Mucosa of rectum (tissue), 2 donors: ENCODE results near the gene MYORG.
"Not testable (repeated sequence)": the region's sequence is repeated elsewhere in the genome, so short reads cannot be mapped to it uniquely, and the experiment has no call there.

Experiments
- H3K27ac ChIP-seq, 2 donors: one replicate each; pipeline ENCODE4 v1.7.0; 2013; ENCODE audit warnings: inconsistent platforms in 2 of 2, low read depth in 2 of 2, low read length in 2 of 2
- H3K27me3 ChIP-seq, 2 donors: one replicate each; pipeline ENCODE4 v1.7.0; 2013; ENCODE audit warnings: low read length in 2 of 2; ENCODE audit not compliant: control insufficient read depth in 2 of 2, insufficient read depth in 2 of 2
- H3K36me3 ChIP-seq, 2 donors: one replicate each; pipeline ENCODE4 v1.7.0; 2013; ENCODE audit warnings: low read length in 2 of 2; ENCODE audit not compliant: control insufficient read depth in 2 of 2, insufficient read depth in 2 of 2
- H3K4me1 ChIP-seq, 2 donors: one replicate each; pipeline ENCODE4 v1.7.0; 2013; ENCODE audit warnings: low read length in 2 of 2, mild to moderate bottlenecking in 1 of 2; ENCODE audit not compliant: control insufficient read depth in 2 of 2, insufficient read depth in 2 of 2
- H3K4me3 ChIP-seq, 2 donors: one replicate each; pipeline ENCODE4 v1.7.0; 2013; ENCODE audit warnings: low read length in 2 of 2
- H3K9ac ChIP-seq, 2 donors: one replicate each; pipeline ENCODE4 v1.7.0; 2013; ENCODE audit warnings: low read length in 2 of 2, low read depth in 1 of 2, mild to moderate bottlenecking in 1 of 2
- H3K9me3 ChIP-seq, 2 donors: one replicate each; pipeline ENCODE4 v1.7.0; 2013; ENCODE audit warnings: low read length in 2 of 2; ENCODE audit not compliant: control insufficient read depth in 2 of 2
- donor health status: healthy.
- donor health status: Normal muscosa, but diverticular disease.

The MYORG gene

DNA sequence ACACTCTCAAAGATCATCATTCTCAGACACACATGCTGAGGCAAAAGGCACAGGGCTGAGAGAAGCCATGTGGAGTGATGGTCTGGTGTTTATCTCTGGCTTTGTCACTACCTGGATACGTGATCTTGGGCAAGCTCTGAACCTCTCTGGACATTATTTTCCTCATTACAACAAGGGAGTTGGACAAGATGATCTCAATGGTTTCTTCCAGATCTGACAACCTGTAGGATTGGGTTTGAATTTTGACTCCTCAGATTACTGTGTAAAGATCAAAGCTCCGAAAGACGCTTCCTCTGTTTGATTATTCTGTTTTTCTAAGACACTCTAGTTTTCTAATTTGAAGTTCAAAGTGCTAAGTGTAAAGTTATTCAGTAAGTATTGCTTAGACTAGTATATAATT lies 27.4 kb downstream of the MYORG start:
- H3K36me3 ChIP-seq: no peaks in the 10 kb centered on the region
- H3K9me3 ChIP-seq: no peaks in the 10 kb centered on the region
- no peak overlapping the region for H3K9ac ChIP-seq
- no peak overlapping the region for H3K27ac ChIP-seq
- no peaks in the 10 kb centered on the region for H3K27me3 ChIP-seq
- H3K4me3 ChIP-seq: no peak overlapping the region
- no peaks in the 10 kb centered on the region for H3K4me1 ChIP-seq

DNA sequence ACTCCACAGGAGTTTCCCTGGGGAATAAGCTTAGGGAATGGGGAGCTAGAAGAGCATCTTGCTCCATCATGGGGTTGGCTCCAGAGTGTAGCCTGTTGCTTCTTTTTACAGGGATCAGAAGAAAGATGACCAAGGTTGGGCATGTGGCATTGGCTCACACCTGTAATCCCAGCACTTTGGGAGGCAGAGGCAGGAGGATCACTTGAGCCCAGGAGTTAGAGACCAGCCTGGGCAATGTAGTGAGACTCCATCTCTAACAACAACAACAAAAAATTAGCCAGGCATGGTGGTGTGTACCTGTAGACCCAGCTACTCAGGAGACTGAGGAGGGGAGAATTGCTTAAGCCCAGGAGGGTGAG lies 28.9 kb downstream of the MYORG start:
- Histone ChIP-seq H3K4me3 (no peak overlapping the region), H3K9me3 (no peaks in the 10 kb centered on the region), H3K36me3 (peaks cover 7 to 9% of the 10 kb centered on the region in 2 donors), H3K27ac (no peak overlapping the region), H3K27me3 (no peaks in the 10 kb centered on the region), H3K9ac (no peak overlapping the region), H3K4me1 (no peaks in the 10 kb centered on the region)

DNA sequence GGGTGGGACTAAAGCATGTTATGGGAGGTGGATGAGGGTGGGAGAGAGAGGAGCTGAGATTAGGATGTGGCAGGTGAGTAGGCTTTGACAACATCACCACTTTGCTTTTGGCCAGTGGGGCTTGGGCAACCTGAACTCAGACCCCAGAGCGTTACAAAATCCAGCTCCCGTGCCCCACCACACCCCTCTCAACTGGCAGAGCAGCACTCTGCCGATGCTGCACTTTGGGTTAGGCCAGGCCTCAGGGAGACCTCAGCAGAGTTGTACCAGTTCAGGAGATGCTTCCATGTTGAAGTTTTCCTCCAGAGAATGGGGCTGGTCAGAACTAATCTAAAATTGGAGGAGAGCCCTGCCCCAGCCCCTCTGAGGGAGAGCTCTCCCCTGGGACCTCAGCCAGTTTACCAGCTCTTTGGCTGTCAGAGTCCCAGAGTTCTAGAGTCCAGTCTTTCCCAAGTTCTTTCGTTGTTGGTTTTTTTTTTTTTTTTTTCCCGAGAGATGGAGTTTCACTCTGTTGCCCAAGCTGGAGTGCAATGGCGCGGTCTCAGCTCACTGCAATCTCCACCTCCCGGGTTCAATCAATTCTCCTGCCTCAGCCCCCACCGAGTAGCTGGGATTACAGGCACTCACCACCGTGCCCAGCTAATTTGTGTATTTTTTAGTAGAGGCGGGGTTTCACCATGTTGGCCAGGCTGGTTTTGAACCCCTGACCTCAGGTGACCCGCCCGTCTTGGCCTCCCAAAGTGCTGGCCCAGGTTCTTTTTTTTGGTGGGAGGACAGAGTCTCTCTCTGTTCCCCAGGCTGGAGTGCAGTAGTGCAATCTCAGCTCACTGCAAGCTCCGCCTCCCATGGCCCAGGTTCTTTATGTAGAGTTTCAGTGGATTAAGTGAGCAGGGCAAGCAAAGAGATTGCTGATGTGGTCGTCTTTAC lies 29.6 kb downstream of the MYORG start:
- H3K4me3 ChIP-seq: no peak overlapping the region
- H3K9ac ChIP-seq: no peak overlapping the region
- H3K27me3 ChIP-seq: no peaks in the 10 kb centered on the region
- H3K4me1 ChIP-seq: no peaks in the 10 kb centered on the region
- peaks cover 9 to 10% of the 10 kb centered on the region in 2 donors for H3K36me3 ChIP-seq
- no peaks in the 10 kb centered on the region for H3K9me3 ChIP-seq
- H3K27ac ChIP-seq: no peak overlapping the region

DNA sequence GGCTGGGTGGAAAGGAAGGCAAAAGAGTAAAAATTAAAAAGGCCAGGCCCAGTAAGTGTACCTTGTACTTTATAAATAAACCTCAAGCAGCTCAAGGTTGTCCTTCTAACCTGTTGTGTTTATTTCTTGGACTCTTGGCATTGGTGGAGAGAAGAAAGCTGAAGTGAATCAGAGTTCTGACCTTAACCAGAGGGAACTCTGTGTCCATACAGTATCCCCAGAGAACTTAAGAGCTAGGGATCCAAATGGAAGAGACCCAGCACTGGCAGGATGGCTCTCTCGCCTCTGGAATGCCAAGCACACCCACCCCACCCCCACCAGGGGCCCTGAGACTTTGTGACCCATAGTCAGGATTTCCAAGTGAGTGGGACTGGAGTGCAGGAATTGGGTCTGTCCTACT lies 33.1 kb downstream of the MYORG start:
- Histone ChIP-seq H3K36me3 (peaks cover 27 to 33% of the 10 kb centered on the region in 2 donors), H3K27ac (peak overlapping the region in 1 of 2 donors; percentile 11), H3K9ac (no peak overlapping the region), H3K4me1 (no peaks in the 10 kb centered on the region), H3K27me3 (no peaks in the 10 kb centered on the region), H3K9me3 (no peaks in the 10 kb centered on the region), H3K4me3 (no peak overlapping the region)

DNA sequence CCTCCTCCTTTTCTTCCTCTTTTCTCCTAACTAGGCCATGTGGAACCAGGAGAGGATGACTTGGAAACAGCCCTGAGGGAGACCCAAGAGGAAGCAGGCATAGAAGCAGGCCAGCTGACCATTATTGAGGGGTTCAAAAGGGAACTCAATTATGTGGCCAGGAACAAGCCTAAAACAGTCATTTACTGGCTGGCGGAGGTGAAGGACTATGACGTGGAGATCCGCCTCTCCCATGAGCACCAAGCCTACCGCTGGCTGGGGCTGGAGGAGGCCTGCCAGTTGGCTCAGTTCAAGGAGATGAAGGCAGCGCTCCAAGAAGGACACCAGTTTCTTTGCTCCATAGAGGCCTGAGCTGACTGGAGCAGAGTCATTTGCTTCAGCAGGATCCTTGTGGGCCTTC lies 33.6 kb downstream of the MYORG start:
- Histone ChIP-seq H3K9me3 (no peaks in the 10 kb centered on the region), H3K27me3 (no peaks in the 10 kb centered on the region), H3K27ac (peak overlapping the region in 1 of 2 donors; percentile 11), H3K36me3 (peaks cover 29 to 35% of the 10 kb centered on the region in 2 donors), H3K4me1 (no peaks in the 10 kb centered on the region), H3K9ac (no peak overlapping the region), H3K4me3 (no peak overlapping the region)

DNA sequence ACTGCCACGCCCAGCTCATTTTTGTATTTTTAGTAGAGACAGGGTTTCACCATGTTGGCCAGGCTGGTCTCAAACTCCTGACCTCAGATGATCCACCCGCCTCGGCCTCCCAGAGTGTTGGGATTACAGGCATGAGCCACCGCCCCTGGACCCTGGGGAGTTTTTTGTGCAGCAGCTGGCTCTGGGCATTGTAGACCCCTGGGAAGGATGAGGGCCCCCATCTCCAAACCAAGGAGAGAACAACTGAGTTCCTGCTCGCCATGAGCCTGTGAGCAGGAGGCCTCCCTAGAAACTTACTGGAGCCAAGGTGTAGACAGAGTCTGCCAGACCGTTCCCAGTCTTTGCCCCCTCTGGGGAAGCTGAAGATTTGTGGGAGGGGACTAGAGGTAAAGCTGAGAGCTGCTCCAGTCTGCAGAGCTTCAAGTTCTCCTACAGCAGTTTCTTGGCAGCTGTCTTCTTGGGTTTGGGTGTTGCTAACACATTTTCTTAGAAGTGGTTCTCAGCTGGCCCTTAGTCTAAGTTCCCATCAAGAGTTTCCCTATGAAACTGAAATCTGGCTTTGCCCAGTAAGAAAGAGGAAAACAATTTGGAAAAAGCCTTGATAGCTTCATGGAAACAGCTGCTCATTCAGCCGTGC lies 34.9 kb downstream of the MYORG start:
- no peak overlapping the region for H3K27ac ChIP-seq
- H3K27me3 ChIP-seq: no peaks in the 10 kb centered on the region
- no peak overlapping the region for H3K4me3 ChIP-seq
- no peaks in the 10 kb centered on the region for H3K9me3 ChIP-seq
- peaks cover 29 to 35% of the 10 kb centered on the region in 2 donors for H3K36me3 ChIP-seq
- no peak overlapping the region for H3K9ac ChIP-seq
- no peaks in the 10 kb centered on the region for H3K4me1 ChIP-seq

DNA sequence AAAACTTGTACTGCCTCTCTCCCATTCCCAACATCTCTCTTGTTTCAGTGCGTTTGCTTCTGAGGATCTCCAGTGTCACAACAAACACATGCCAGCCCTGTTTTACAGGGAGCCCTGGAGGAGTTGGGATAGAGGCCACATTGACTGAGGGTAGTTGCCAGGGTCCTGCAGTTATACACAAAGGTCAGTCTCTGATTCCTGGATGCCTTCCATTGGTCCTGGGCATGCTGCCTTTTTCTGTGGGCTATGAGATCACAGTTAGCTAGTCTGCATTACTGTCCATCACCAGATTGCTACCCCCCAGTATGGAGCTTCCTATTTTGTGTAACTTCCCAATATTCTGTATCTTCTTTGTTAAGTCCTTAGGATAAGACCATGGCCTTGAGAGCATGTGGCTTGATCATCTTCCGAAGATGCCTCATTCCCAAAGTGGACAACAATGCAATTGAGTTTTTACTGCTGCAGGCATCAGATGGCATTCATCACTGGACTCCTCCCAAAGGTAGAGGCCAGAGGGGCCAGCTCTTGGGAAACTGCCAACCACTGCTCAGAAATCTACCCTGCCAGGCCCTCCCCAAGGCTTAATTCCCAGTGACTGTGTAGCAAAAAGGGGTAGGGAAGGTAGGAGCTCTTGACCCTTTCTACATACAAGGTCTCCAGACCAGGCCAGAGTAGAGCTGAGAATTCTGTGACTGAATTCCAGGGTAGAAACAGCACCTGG lies 37.9 kb downstream of the MYORG start:
- Histone ChIP-seq H3K4me1 (no peaks in the 10 kb centered on the region), H3K9ac (no peak overlapping the region), H3K9me3 (no peaks in the 10 kb centered on the region), H3K4me3 (no peak overlapping the region), H3K27me3 (no peaks in the 10 kb centered on the region), H3K27ac (no peak overlapping the region), H3K36me3 (peaks cover 29 to 35% of the 10 kb centered on the region in 2 donors)

DNA sequence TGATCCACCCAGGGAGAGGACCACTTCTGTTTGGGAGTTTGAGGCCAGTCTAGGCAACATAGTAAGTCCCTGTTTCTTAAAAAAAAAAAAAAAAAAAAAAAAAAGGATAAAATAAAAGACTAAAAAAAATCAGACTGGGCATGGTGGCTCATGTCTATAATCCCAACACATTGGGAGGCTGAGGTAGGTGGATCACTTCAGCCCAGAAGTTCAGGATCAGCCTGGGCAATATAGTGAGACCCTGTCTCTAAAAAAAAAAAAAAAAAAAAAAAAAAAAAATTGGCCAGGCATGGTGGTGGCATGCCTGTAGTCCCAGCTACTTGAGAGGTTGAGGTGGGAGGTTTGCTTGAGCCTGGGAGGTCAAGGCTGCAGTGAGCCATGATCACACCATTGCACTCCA lies 38.6 kb downstream of the MYORG start:
- not testable (repeated sequence) for H3K9ac ChIP-seq, H3K4me1 ChIP-seq, H3K27ac ChIP-seq, H3K4me3 ChIP-seq, H3K27me3 ChIP-seq, H3K9me3 ChIP-seq
- peaks cover 21 to 30% of the 10 kb centered on the region in 2 donors for H3K36me3 ChIP-seq

DNA sequence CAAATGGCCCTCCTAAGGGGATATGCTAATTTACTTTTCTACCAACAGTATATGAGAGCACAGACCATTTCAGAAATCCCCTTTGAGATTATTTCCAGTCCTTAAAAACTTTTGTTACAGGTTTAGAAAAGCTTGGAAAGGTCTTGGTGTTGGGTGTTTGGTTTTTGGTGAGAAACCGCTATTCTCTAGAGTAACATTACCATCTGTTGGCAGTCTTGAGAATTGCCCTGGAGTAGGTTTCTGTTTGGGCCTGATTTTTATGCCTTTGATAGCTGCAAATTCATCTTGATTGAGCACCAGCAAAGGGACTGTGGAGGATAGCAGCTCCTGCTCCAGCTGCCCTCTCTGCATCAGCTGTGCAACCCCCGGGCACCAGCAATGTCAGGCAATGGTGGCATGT lies 39.3 kb downstream of the MYORG start:
- no peaks in the 10 kb centered on the region for H3K4me1 ChIP-seq
- no peak overlapping the region for H3K9ac ChIP-seq
- H3K27me3 ChIP-seq: no peaks in the 10 kb centered on the region
- no peaks in the 10 kb centered on the region for H3K9me3 ChIP-seq
- no peak overlapping the region for H3K27ac ChIP-seq
- H3K36me3 ChIP-seq: peaks cover 20 to 27% of the 10 kb centered on the region in 2 donors
- H3K4me3 ChIP-seq: no peak overlapping the region

DNA sequence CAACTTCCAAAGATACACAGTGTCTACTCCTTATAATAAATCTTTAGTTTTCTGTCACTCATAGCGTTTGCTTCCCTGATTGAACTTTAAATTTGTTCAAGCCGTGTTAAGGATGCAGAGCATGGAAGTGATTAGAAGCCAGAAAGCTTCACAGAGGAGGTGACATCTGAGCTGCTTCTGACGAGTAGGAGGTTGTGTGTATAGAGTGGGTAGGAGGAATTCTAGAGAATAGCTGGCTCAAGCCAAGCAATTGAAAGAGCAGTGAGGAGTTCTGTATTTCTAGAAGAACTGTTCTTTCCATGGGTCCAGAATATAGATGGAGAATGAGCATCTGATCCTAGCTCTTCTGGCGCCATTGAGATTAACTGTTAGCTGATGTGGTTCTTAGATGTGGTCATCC lies 41.3 kb downstream of the MYORG start:
- H3K9ac ChIP-seq: no peak overlapping the region
- H3K9me3 ChIP-seq: no peaks in the 10 kb centered on the region
- H3K27ac ChIP-seq: no peak overlapping the region
- H3K4me1 ChIP-seq: peaks cover 0 to 2% of the 10 kb centered on the region in 2 donors
- H3K27me3 ChIP-seq: no peaks in the 10 kb centered on the region
- H3K4me3 ChIP-seq: no peak overlapping the region
- H3K36me3 ChIP-seq: peaks cover 12 to 15% of the 10 kb centered on the region in 2 donors
